Trophoblast cell (in vitro differentiated cells and primary cell): ENCODE results near the gene SCN5A.

Experiments used
- DNase-seq, 2 donors: peaks; one replicate each; pipeline ENCODE4 v3.0.0-alpha.2; 2016
- H2AFZ ChIP-seq: 2 replicates; pipeline ENCODE4 v1.6.1; 2013; ENCODE audit warnings: low read length, moderate library complexity, mild to moderate bottlenecking; ENCODE audit not compliant: insufficient read depth, poor library complexity
- H2AK5ac ChIP-seq: 2 replicates; pipeline ENCODE4 v1.6.1; 2013; ENCODE audit warnings: mild to moderate bottlenecking, low read length
- H2BK120ac ChIP-seq: 2 replicates; pipeline ENCODE4 v1.6.1; 2013; ENCODE audit warnings: low read length, mild to moderate bottlenecking, moderate library complexity; ENCODE audit not compliant: insufficient read depth, poor library complexity
- H2BK12ac ChIP-seq: 2 replicates; pipeline ENCODE4 v1.6.1; 2013; ENCODE audit warnings: mild to moderate bottlenecking, low read length, moderate library complexity
- H2BK5ac ChIP-seq: 2 replicates; pipeline ENCODE4 v1.6.1; 2013; ENCODE audit warnings: low read length, low read depth, moderate library complexity, mild to moderate bottlenecking; ENCODE audit not compliant: poor library complexity
- H3K14ac ChIP-seq: 2 replicates; pipeline ENCODE4 v1.6.1; 2013; ENCODE audit warnings: mild to moderate bottlenecking, low read length
- H3K18ac ChIP-seq: 2 replicates; pipeline ENCODE4 v1.6.1; 2013; ENCODE audit warnings: mild to moderate bottlenecking, low read length
- H3K23ac ChIP-seq: 2 replicates; pipeline ENCODE4 v1.6.1; 2013; ENCODE audit warnings: low read length
- H3K27ac ChIP-seq: 2 replicates; pipeline ENCODE4 v1.5.1; 2013; ENCODE audit warnings: low read depth, mild to moderate bottlenecking, inconsistent platforms, low read length, moderate library complexity
- H3K27me3 ChIP-seq: 2 replicates; pipeline ENCODE4 v1.6.1; 2013; ENCODE audit warnings: inconsistent platforms, mild to moderate bottlenecking, low read length, moderate library complexity; ENCODE audit not compliant: insufficient read depth
- H3K36me3 ChIP-seq, 2 experiments: 1 replicate in 1 of 2; 2 replicates in 1 of 2; pipeline ENCODE4 v1.6.1; 2013; ENCODE audit warnings: low read length in 2 of 2, mild to moderate bottlenecking in 2 of 2, moderate library complexity in 1 of 2; ENCODE audit not compliant: insufficient read depth in 2 of 2, control insufficient read depth in 1 of 2
- H3K4ac ChIP-seq: 2 replicates; pipeline ENCODE4 v1.6.1; 2013; ENCODE audit warnings: low read depth, mild to moderate bottlenecking, low read length, moderate library complexity
- H3K4me1 ChIP-seq, 2 experiments: 1 replicate in 1 of 2; 2 replicates in 1 of 2; pipeline ENCODE4 v1.6.1; 2013; ENCODE audit warnings: low read length in 2 of 2, mild to moderate bottlenecking in 2 of 2, moderate library complexity in 1 of 2; ENCODE audit not compliant: insufficient read depth in 2 of 2, control insufficient read depth in 1 of 2
- H3K4me2 ChIP-seq: 2 replicates; pipeline ENCODE4 v1.6.1; 2013; ENCODE audit warnings: inconsistent platforms, mild to moderate bottlenecking, low read length, moderate library complexity
- H3K4me3 ChIP-seq: 2 replicates; pipeline ENCODE4 v1.5.1; 2013; ENCODE audit warnings: mild to moderate bottlenecking, low read depth, low read length, inconsistent platforms
- H3K79me1 ChIP-seq: one replicate; pipeline ENCODE4 v1.6.1; 2013; ENCODE audit warnings: low read length
- H3K79me2 ChIP-seq: 2 replicates; pipeline ENCODE4 v1.6.1; 2013; ENCODE audit warnings: low read length, mild to moderate bottlenecking; ENCODE audit not compliant: control insufficient read depth, insufficient read depth, poor library complexity
- H3K9ac ChIP-seq: 2 replicates; pipeline ENCODE4 v1.6.1; 2013; ENCODE audit warnings: mild to moderate bottlenecking, low read length
- H3K9me3 ChIP-seq: 2 replicates; pipeline ENCODE4 v1.6.1; 2013; ENCODE audit warnings: low read depth, mild to moderate bottlenecking, control low read depth, inconsistent platforms, low read length; ENCODE audit not compliant: insufficient read depth
- H4K12ac ChIP-seq: 2 replicates; pipeline ENCODE4 v1.6.1; 2013; ENCODE audit warnings: low read depth, mild to moderate bottlenecking, low read length, moderate library complexity
- H4K8ac ChIP-seq: 2 replicates; pipeline ENCODE4 v1.6.1; 2013; ENCODE audit warnings: low read depth, mild to moderate bottlenecking, low read length, moderate library complexity
- H4K91ac ChIP-seq: one replicate; pipeline ENCODE4 v1.6.1; 2013; ENCODE audit warnings: low read depth, mild to moderate bottlenecking, low read length, moderate library complexity
- WGBS: extraction: QIAGEN DNeasy Blood & Tissue Kit; methylation state at CpG from one replicate; pipeline ENCODE4 v1.1.7; 2013; ENCODE audit warnings: missing lambda C conversion rate; ENCODE audit not compliant: insufficient read length, insufficient coverage; ENCODE audit errors: extremely low coverage; 5-methylcytosine and 5-hydroxymethylcytosine counted together

SCN5A gene

DNA sequence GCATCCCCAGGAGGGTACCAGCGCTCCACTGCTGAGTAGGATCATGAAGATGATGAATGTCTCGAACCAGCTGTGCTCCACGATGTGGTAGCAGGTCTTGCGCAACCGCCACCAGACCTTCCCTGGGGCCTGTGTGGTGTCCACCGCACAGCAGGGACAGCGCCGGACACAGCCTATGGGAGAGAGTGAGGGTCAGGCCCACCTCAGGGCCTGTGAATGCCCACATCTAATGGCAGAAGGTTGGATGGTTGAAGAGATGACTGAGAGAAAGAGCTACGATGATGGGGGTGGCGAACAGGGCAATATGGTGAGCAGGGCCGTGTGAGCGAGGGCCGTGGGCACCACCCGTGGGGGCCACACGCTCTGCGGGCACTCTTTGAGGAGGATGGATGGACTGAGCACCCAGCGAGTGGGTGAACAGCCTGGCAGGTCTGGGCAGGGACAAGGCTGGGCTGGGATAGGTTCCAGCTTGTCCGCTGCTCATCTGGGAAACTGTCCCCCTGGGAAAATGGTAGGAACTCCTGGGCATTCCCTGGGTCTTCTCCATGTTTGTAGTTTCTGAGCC is 74.1 kb downstream of the SCN5A start:
- Histone ChIP-seq H3K9me3 (peaks cover 9% of the 10 kb centered on the region), H3K27ac (no peak overlapping the region), H2BK5ac (no peak overlapping the region), H3K4ac (no peak overlapping the region), H3K4me3 (no peak overlapping the region), H3K36me3 (no peaks in the 10 kb centered on the region), H2BK120ac (peak overlapping the region; percentile 25), H3K79me2 (no peaks in the 10 kb centered on the region), H4K91ac (no peak overlapping the region), H3K79me1 (no peaks in the 10 kb centered on the region), H3K4me2 (no peak overlapping the region), H3K18ac (no peak overlapping the region), H3K23ac (no peak overlapping the region), H4K12ac (no peak overlapping the region), H3K27me3 (no peaks in the 10 kb centered on the region), H2AFZ (no peak overlapping the region), H3K4me1 (peaks cover 11% of the 10 kb centered on the region in 2 experiments), H2AK5ac (peak overlapping the region; percentile 63), H3K14ac (peak overlapping the region; percentile 37), H4K8ac (no peak overlapping the region), H3K9ac (no peak overlapping the region), H2BK12ac (peak overlapping the region; percentile 12)
- no CpG with 5 or more reads among the region's 18 CpGs for WGBS
- no peak for DNase-seq

DNA sequence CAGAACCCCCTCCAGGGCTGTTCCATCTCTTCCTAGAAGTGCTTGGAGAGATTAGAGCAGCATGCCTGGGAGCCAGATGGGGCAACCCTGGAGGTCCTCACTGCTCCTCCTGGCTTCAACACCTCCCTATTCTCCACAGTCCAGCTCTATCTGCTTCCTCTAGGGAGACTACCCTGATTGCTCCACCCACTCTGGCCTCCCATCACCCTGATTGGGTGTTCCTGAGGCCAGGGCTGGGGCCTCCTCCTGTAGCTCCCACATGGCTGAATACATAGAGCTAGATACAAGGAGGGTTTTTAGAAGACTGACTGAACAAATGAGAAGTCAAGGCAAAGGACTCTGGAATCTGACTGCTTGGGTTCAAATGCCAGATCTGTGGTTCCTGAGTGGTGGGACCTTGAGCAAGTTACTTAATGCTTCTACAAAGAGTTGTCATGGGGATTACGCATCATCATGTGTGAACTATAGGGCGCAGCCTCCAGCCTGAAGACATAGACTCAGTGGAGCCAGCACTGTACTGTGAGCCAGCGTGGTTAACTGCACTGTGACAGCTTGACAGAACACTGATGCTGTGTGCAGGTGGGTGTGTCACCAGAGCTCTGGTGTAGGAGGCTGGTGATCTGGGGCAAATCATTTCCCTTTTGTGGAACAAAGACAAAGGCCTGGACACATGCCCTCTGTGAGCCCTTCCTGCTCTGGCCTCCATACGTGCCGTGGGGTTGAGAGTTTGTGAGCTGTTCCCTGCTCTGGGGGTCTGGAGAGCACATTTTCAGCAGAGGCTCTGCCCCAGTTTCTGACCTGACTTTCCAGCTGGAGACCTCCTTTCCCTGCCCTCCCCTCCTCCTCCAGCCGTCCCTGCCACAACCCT is 74.8 kb downstream of the SCN5A start:
- H4K12ac ChIP-seq, result no peak overlapping the region
- H3K27me3 ChIP-seq, result no peaks in the 10 kb centered on the region
- no peak overlapping the region for H3K4ac ChIP-seq
- DNase-seq, result peak in 1 of 2 donors; percentile 1
- H4K91ac ChIP-seq, result peak overlapping the region; percentile 48
- no peak overlapping the region for H3K23ac ChIP-seq
- peaks cover 11% of the 10 kb centered on the region in 2 experiments for H3K4me1 ChIP-seq
- no peaks in the 10 kb centered on the region for H3K36me3 ChIP-seq
- H3K27ac ChIP-seq, result no peak overlapping the region
- H2BK120ac ChIP-seq, result no peak overlapping the region
- H3K4me2 ChIP-seq, result no peak overlapping the region
- H3K79me2 ChIP-seq, result no peaks in the 10 kb centered on the region
- no CpG with 5 or more reads among the region's 6 CpGs for WGBS
- H3K9me3 ChIP-seq, result peaks cover 9% of the 10 kb centered on the region
- H3K4me3 ChIP-seq, result no peak overlapping the region
- no peak overlapping the region for H2BK5ac ChIP-seq
- H3K14ac ChIP-seq, result no peak overlapping the region
- H2AFZ ChIP-seq, result no peak overlapping the region
- H3K18ac ChIP-seq, result no peak overlapping the region
- H4K8ac ChIP-seq, result no peak overlapping the region
- peak overlapping the region; percentile 12 for H2BK12ac ChIP-seq
- H3K79me1 ChIP-seq, result no peaks in the 10 kb centered on the region
- H2AK5ac ChIP-seq, result no peak overlapping the region
- H3K9ac ChIP-seq, result no peak overlapping the region

DNA sequence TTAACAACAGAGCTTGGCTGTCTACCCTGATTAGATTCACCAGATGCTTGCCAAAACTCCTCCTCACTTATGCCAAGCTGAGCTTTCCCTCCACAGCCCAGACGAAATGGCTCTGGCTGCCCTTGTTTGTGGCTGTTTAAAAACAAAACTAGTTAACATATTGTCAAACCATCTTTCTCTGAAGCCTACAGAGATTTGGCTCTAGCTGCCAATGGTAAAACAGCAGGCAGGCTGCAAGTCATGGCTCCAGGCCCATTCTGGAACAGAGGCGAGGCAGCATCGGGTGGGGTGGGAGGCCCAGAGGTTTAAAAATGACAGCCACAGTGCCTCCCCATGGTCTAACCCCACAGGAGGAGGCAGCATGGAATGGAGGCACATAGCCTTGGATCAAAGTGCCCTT is 75.9 kb downstream of the SCN5A start:
- peaks cover 11% of the 10 kb centered on the region in 2 experiments for H3K4me1 ChIP-seq
- DNase-seq, result no peak
- H3K79me1 ChIP-seq, result no peaks in the 10 kb centered on the region
- no peaks in the 10 kb centered on the region for H3K79me2 ChIP-seq
- no CpG with 5 or more reads among the region's 3 CpGs for WGBS
- H3K14ac ChIP-seq, result no peak overlapping the region
- H2AFZ ChIP-seq, result no peak overlapping the region
- H4K12ac ChIP-seq, result no peak overlapping the region
- peak overlapping the region; percentile 58 for H3K9ac ChIP-seq
- H3K4ac ChIP-seq, result no peak overlapping the region
- no peak overlapping the region for H3K27ac ChIP-seq
- H2BK120ac ChIP-seq, result no peak overlapping the region
- no peak overlapping the region for H2AK5ac ChIP-seq
- no peaks in the 10 kb centered on the region for H3K36me3 ChIP-seq
- H4K91ac ChIP-seq, result no peak overlapping the region
- peaks cover 9% of the 10 kb centered on the region for H3K9me3 ChIP-seq
- H3K4me3 ChIP-seq, result no peak overlapping the region
- H3K23ac ChIP-seq, result no peak overlapping the region
- H3K4me2 ChIP-seq, result no peak overlapping the region
- no peak overlapping the region for H2BK12ac ChIP-seq
- no peak overlapping the region for H2BK5ac ChIP-seq
- no peak overlapping the region for H4K8ac ChIP-seq
- no peak overlapping the region for H3K18ac ChIP-seq
- no peaks in the 10 kb centered on the region for H3K27me3 ChIP-seq

DNA sequence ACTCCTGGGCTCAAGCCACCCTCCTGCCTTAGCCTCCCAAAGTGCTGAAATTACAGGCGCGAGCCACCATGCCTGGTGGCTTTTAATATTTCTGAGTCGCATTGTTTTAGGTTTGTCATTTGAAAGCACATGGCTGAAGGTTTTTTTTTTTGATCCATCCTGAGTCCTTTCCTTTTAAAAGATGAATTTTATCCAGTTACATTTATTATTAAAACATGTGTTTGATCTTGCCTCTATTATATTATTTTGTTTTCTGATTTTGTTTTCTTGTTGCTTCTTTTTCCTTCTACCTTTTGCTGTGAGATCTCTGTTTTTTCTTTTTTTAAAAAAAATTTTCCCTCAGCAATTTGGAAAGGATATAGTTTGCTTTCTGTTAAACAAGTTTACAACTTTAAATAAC is 76.4 kb downstream of the SCN5A start:
- Histone ChIP-seq H4K8ac (no peak overlapping the region), H3K4me1 (peaks cover 11% of the 10 kb centered on the region in 2 experiments), H3K27me3 (no peaks in the 10 kb centered on the region), H2AFZ (no peak overlapping the region), H3K18ac (no peak overlapping the region), H2AK5ac (no peak overlapping the region), H3K4me2 (no peak overlapping the region), H2BK120ac (no peak overlapping the region), H4K91ac (no peak overlapping the region), H3K9ac (no peak overlapping the region), H3K79me1 (no peaks in the 10 kb centered on the region), H3K9me3 (peaks cover 9% of the 10 kb centered on the region), H3K4ac (no peak overlapping the region), H3K14ac (no peak overlapping the region), H3K4me3 (no peak overlapping the region), H3K79me2 (no peaks in the 10 kb centered on the region), H2BK12ac (no peak overlapping the region), H3K23ac (no peak overlapping the region), H3K36me3 (no peaks in the 10 kb centered on the region), H3K27ac (no peak overlapping the region), H2BK5ac (no peak overlapping the region), H4K12ac (no peak overlapping the region)
- no peak for DNase-seq
- no CpG with 5 or more reads among the region's 3 CpGs for WGBS
